K562 (cell line): Measurements from ENCODE around the gene EGR4. TPM values are rescaled to one million over a fixed set of nuclear protein-coding genes. Genes with fewer than 3 reads are reported as not detected.

Experiments
- ATAC-seq: fragments of 200-7000 bp; cut with Tn5 transposase; 3 replicates; pipeline ENCODE4 v1.9.1; 2020; ENCODE audit warnings: moderate library complexity
- BruUV-seq: library from RNA; stranded (reverse); fragments of 400-500 nt; replicated peaks from 2 replicates; lab custom pipeline; 2021; lab: Mats Ljungman, UMichigan
- CTCF ChIA-PET: fragments of 300-600 bp; formaldehyde crosslinking; extraction: SDS; loops from one replicate; lab custom pipeline; 2021; ENCODE audit warnings: low intra/inter-chr PET ratio; lab: Yijun Ruan, JAX
- POLR2A ChIA-PET: fragments of 300-600, 350-650 bp; sonication (Branson Sonifier 250); formaldehyde crosslinking; extraction: SDS; loops from one replicate; lab custom pipeline; 2021; ENCODE audit warnings: antibody characterized with exemption, inconsistent platforms; lab: Yijun Ruan, JAX
- DNase-seq, 4 experiments: peaks; one replicate each; pipeline versions ENCODE4 v3.0.0 to v3.0.0-alpha.2; 2011 to 2018; ENCODE audit warnings: low spot score in 3 of 4, mixed read lengths in 3 of 4; ENCODE audit errors: extremely low read depth in 1 of 4
- FAIRE-seq: peaks from 2 replicates; lab custom pipeline; 2011; peaks lifted over from hg19 to GRCh38; lab: Jason Lieb, UNC
- H2AFZ ChIP-seq: 2 replicates; pipeline ENCODE4 v1.6.0; 2011; ENCODE audit warnings: low read depth, low read length, control low read depth, inconsistent platforms
- H3K27ac ChIP-seq: fragments of 200-600 bp; 3 replicates; pipeline ENCODE4 v1.8.0; 2011; ENCODE audit warnings: low read depth, mild to moderate bottlenecking, control low read depth, inconsistent platforms, low read length, moderate library complexity, mixed read lengths; ENCODE audit errors: extremely low read depth
- H3K27me3 ChIP-seq, 2 experiments: fragments of 300-600 bp in 1 of 2; 2 replicates in 1 of 2; 3 replicates in 1 of 2; pipeline versions ENCODE4 v1.6.0 to v1.8.0; 2011; ENCODE audit warnings: inconsistent platforms in 2 of 2, low read length in 2 of 2, mild to moderate bottlenecking in 1 of 2, mixed read lengths in 1 of 2, moderate library complexity in 1 of 2; ENCODE audit not compliant: control insufficient read depth in 2 of 2, insufficient read depth in 2 of 2
- H3K36me3 ChIP-seq: fragments of 300-600 bp; 3 replicates; pipeline ENCODE4 v1.8.0; 2011; ENCODE audit warnings: mild to moderate bottlenecking, low read length, inconsistent platforms; ENCODE audit not compliant: control insufficient read depth, insufficient read depth
- H3K4me1 ChIP-seq, 2 experiments: fragments of 200-600 bp in 1 of 2; replicated peaks in 1 of 2; 2 replicates in 1 of 2; 3 replicates in 1 of 2; pipeline versions ENCODE4 v1.5.1 to v1.8.0; 2011; ENCODE audit warnings: inconsistent platforms in 2 of 2, low read length in 2 of 2, mild to moderate bottlenecking in 1 of 2, mixed read lengths in 1 of 2, moderate library complexity in 1 of 2; ENCODE audit not compliant: control insufficient read depth in 2 of 2, insufficient read depth in 2 of 2
- H3K4me2 ChIP-seq: 2 replicates; pipeline ENCODE4 v1.6.1; 2011; ENCODE audit warnings: low read length, control low read depth, inconsistent platforms, mixed read lengths; ENCODE audit not compliant: insufficient read depth
- H3K4me3 ChIP-seq: fragments of 200-600 bp; sonication (generic), shearing (Covaris generic); 2 replicates; pipeline ENCODE4 v1.5.1; 2016; ENCODE audit warnings: control low read depth, inconsistent platforms
- H3K79me2 ChIP-seq: fragments of 200-600 bp; 3 replicates; pipeline ENCODE4 v1.8.0; 2011; ENCODE audit warnings: low read length, inconsistent platforms; ENCODE audit not compliant: control insufficient read depth, insufficient read depth
- H3K9ac ChIP-seq, 2 experiments: 2 replicates each; pipeline versions ENCODE4 v1.6.0 to v1.6.1; 2011; ENCODE audit warnings: low read depth in 2 of 2, low read length in 2 of 2, control low read depth in 1 of 2, inconsistent platforms in 1 of 2, mild to moderate bottlenecking in 1 of 2, mixed read lengths in 1 of 2; ENCODE audit not compliant: insufficient read depth in 1 of 2
- H3K9me1 ChIP-seq: one replicate; pipeline ENCODE4 v1.6.0; 2011; ENCODE audit warnings: inconsistent platforms, mild to moderate bottlenecking, low read length, moderate library complexity; ENCODE audit not compliant: control insufficient read depth, insufficient read depth
- H3K9me3 ChIP-seq: replicated peaks from 2 replicates; pipeline ENCODE4 v1.5.1; 2011; ENCODE audit warnings: low read depth, low read length, inconsistent platforms; ENCODE audit not compliant: control insufficient read depth, insufficient read depth
- H4K20me1 ChIP-seq: replicated peaks from 2 replicates; pipeline ENCODE4 v1.6.1; 2011; ENCODE audit warnings: low read length, inconsistent platforms, mixed read lengths; ENCODE audit not compliant: control insufficient read depth, insufficient read depth
- ARID4B ChIP-seq: sonication (generic); formaldehyde crosslinking; IDR thresholded peaks from 2 replicates; pipeline ENCODE4 v1.8.0; 2022; ENCODE audit warnings: mild to moderate bottlenecking, missing genetic modification reagents
- BCLAF1 ChIP-seq, 2 experiments: fragments of 450-650 bp in 1 of 2; IDR thresholded peaks; 2 replicates each; pipeline ENCODE4 v1.6.1; 2011 to 2017; ENCODE audit warnings: low read depth in 2 of 2, antibody characterized with exemption in 1 of 2, borderline replicate concordance in 1 of 2, low read length in 1 of 2, mild to moderate bottlenecking in 1 of 2, mixed read lengths in 1 of 2; ENCODE audit not compliant: control insufficient read depth in 1 of 2
- CEBPB ChIP-seq: fragments of 450-650 bp; IDR thresholded peaks from 2 replicates; pipeline ENCODE4 v1.6.1; 2016; ENCODE audit warnings: missing genetic modification characterization, missing compliant biosample characterization
- FOXJ2 ChIP-seq: fragments of 200-800 bp; sonication (Bioruptor generic); IDR thresholded peaks from 2 replicates; pipeline ENCODE4 v1.6.1; 2016; ENCODE audit warnings: missing genetic modification characterization, missing compliant biosample characterization
- FOXO4 ChIP-seq: fragments of 450-650 bp; formaldehyde crosslinking; IDR thresholded peaks from 2 replicates; pipeline ENCODE4 v1.4.0; 2020; ENCODE audit warnings: mild to moderate bottlenecking, moderate library complexity
- GMEB1 ChIP-seq: fragments of 250-450 bp; sonication (Bioruptor Pico); IDR thresholded peaks from 2 replicates; pipeline ENCODE4 v1.4.0; 2020; ENCODE audit warnings: mild to moderate bottlenecking
- NR2C2 ChIP-seq, 2 experiments: fragments of 200-800 bp in 1 of 2; sonication (Bioruptor generic) in 1 of 2; sonication (generic) in 1 of 2; formaldehyde crosslinking in 1 of 2; IDR thresholded peaks; 2 replicates each; pipeline versions ENCODE4 v1.6.1 to v1.8.0; 2016 to 2022; ENCODE audit warnings: mild to moderate bottlenecking in 1 of 2, missing compliant biosample characterization in 1 of 2, missing genetic modification characterization in 1 of 2, missing genetic modification reagents in 1 of 2
- WGBS: fragments of 100-300 bp; shearing (Covaris generic); methylation state at CpG from one replicate; pipeline ENCODE4 v1.1.6; 2016; ENCODE audit warnings: low coverage, mixed read lengths; ENCODE audit not compliant: insufficient coverage; ENCODE audit errors: missing lambda C conversion rate; 5-methylcytosine and 5-hydroxymethylcytosine counted together
- in situ Hi-C: fragments of 300-500 bp; cut with MboI; formaldehyde crosslinking; loops from 4 replicates; pipeline ENCODE4 v1.15.0; 2018; ENCODE audit warnings: inconsistent platforms, mixed read lengths
- intact Hi-C: fragments of 100-400 bp; cut with micrococcal nuclease; formaldehyde crosslinking; loops from 2 replicates; pipeline ENCODE4 v1.14.2; 2022
- polyA plus RNA-seq, 8 experiments: library from polyadenylated mRNA; depleted of rRNA in 4 of 8; stranded (reverse) in 5 of 8; unstranded in 3 of 8; fragments of >200 nt; fragmentation: Nextera tagmentation in 2 of 8; fragmentation: Illumina TruSeq in 1 of 8; extraction: Ambion mirVana in 2 of 8; extraction: Trizol in 1 of 8; gene quantifications; 2 replicates each; pipeline versions ENCODE4 v1.2.1 to v1.2.3, GENCODE V29; 2011 to 2014; ENCODE audit warnings: inconsistent platforms in 1 of 8, missing spikeins in 1 of 8
- total RNA-seq, 7 experiments: library from RNA; depleted of rRNA in 6 of 7; stranded (reverse); fragments of >200 nt in 6 of 7; fragmentation: Illumina TruSeq in 2 of 7; extraction: Trizol in 2 of 7; gene quantifications; 2 replicates each; pipeline versions ENCODE4 v1.2.1 to v1.2.3, GENCODE V29; 2011 to 2021; ENCODE audit warnings: low replicate concordance in 1 of 7

EGR4 gene
- total and polyA plus RNA-seq, 9 of the 15 experiments (the other 6 are each of a cell fraction or from before 2014, with no cell fraction given): not detected

- peaks cover 3 to 20% of the 10 kb centered on the region in 2 experiments; a peak in 4 of 5 replicates for H3K4me1 ChIP-seq
- 0 out of 3 replicates have a peak, but pooled peaks cover 2% of the 10 kb centered on the region for H3K36me3 ChIP-seq
- H2AFZ ChIP-seq: peak within 1 kb of the TSS; percentile 93
- 0 out of 2 replicates have a peak, but pooled peaks cover 4% of the 10 kb centered on the region for H4K20me1 ChIP-seq
- ATAC-seq (peak; percentile 91), DNase-seq (peak; percentile 77 to 88 (median 85)), FAIRE-seq (peak; percentile 55)
- ChIA-PET POLR2A (interaction anchor here (0.6 kb wide), 2 partner anchors 102 to 306 kb away, joined by 3 read pairs; no protein-coding TSS in a partner anchor), CTCF (no interaction called here)
- in situ Hi-C loops: no loop called here
- peak within 1 kb of the TSS; percentile 76 for H3K4me2 ChIP-seq
- BruUV-seq: TSS peak; percentile 79
- H3K9me3 ChIP-seq: no peaks in the 10 kb centered on the region
- H3K4me3 ChIP-seq: peak within 1 kb of the TSS; percentile 58
- intact Hi-C loops: no loop called here
- whole genome bisulfite sequencing: 5% methylated on average over 27 of the region's 69 CpGs
- peak within 1 kb of the TSS; percentile 52 to 90 for H3K9ac ChIP-seq
- peaks cover 7% of the 10 kb centered on the region for H3K79me2 ChIP-seq
- H3K9me1 ChIP-seq: no peaks in the 10 kb centered on the region
- H3K27me3 ChIP-seq: no peaks in the 10 kb centered on the region
- H3K27ac ChIP-seq: peak within 1 kb of the TSS; percentile 51; the same call in 2 of the 3 replicates
- TF ChIP-seq BCLAF1 (IDR thresholded peaks at IDR 0.05; ENCODE audit: borderline replicate concordance in 1 of 2, control insufficient read depth in 1 of 2, low read depth in 2 of 2, low read length in 1 of 2) (no peak), FOXO4 (CRISPR knock-in tag) (no peak), ARID4B (CRISPR knock-in tag) (0 out of 2 replicates have a peak, but pooled peaks have one; percentile 32), GMEB1 (no peak), FOXJ2 (tag) (no peak), NR2C2 (CRISPR knock-in tag; IDR thresholded peaks at IDR 0.05) (no peak), NR2C2 (tag; IDR thresholded peaks at IDR 0.05) (0 out of 2 replicates have a peak, but pooled peaks have one; percentile 20), CEBPB (tag) (no peak)
These were observed 8.8 kb downstream of the EGR4 start, which contains the start of gene FBXO41 for GRCh38 chr2:73284296-73285158. Gene FBXO41 (minus strand): TSS chr2:73284478. CDS start chr2:73269630, 14,848 bp downstream.
